ENCODE results near the gene ADGRG1.
A peak's percentile ranks its signal among the peaks of the same experiment; 100 is the strongest.
"Not testable (repeated sequence)": the region's sequence is repeated elsewhere in the genome, so short reads cannot be mapped to it uniquely, and the experiment has no call there.

Gene ADGRG1

DNA sequence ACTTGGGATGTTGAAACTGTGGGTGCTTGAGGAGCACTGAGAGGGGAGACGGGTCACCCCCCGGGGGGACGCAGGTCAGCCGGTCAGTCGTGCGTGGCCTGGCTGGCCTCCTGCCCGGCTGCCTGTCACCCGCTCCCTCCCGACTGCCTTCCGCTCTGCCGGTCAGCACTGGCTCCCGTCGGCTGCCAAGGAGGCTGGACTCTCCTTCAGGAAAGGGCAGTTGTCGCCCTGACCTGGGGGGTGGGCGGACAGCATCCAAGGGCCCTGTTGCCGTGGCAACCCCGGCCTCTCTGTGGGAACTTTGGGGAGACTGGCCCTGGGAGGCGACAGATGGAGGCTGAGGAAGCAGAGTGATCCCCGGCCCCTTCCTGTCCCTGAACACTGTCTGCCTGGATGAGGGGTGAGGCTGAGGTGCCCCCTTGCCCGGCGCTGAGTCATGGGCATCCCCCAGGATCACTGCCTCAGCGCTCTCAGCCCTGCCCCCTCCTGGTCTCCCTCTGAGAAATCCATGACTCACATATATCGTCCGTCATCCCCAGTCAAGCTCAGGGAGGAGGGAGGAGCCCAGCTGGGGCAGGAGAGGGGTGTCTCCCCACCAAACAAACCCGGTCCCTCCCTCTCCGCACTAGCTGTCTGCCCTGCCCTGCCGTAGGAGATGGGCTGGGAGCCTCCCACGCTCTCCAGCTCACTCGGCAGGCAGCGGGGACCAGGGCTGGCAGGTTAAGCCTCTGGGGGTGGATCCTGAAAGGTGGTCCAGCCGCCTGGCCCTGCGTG is at the start of gene ADGRG1:
Gene ADGRG1 (plus strand): TSS at position 623 of the 774 bp plus-strand sequence. CDS start 21,658 bp downstream, outside the sequence.
- DNase-seq: no peak

DNA sequence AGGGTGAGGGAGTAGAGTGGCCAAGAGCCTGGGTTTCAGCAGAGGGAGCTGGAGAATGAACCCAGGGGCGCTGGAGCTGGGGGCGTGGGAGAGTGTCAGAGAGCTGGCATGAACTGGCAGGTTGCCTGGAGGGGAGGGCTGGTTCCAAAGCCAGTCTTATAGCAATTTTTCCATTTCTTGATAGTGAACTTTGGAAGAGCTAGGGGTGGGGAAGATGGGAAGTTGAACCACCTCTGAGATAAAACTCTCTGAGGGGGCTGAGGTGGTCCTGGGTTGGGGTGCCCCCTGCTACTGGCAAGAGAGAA is 49.1 kb upstream of the ADGRG1 start:
- no peak for DNase-seq

DNA sequence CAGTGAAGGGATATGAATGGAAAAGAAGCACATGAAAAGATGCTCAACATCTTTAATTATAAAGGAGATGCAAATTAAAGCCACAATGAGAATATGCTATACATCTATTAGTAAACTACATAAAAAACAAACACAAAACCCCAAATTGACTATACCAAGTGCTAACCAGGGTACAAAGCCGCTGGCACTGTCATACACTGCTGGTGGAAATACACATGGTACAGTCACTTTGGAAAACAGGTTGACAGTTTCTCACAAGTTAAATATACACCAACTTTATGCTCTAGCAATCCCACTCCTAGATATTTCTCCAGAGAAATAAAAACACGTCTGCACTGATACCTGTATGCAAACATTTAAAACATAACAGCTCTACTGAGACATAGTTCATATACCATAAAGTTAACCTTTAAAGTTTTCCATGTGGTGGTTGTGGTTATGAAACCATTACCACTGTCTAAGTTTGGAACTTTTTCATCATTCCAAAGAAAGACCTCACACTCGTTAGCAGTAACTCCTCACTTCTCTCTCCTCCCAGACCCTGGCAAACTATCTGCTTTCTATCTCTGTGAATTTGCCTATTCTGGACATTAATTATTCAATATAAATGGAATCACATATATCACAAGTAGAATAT is 43.3 kb upstream of the ADGRG1 start:
- no peak for DNase-seq

DNA sequence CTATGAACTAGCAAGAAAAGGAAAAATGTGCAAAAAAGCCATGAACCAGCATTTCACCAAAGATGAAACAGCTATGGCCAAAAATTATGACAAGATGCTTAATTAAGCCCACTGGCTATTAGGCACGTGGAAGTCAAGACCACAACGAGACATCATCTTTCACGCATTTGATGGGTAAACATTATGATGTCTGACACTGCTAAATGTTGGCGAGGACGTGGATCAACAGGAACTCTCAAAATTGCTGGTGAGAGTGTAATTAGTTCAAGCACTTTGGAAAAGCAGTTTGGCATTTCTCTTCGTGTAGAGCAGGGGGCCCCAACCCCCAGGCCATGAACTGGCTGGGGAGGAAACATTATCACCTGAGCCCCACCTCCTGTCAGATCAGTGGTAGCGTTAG is 39.6 kb upstream of the ADGRG1 start:
- no peak for DNase-seq

DNA sequence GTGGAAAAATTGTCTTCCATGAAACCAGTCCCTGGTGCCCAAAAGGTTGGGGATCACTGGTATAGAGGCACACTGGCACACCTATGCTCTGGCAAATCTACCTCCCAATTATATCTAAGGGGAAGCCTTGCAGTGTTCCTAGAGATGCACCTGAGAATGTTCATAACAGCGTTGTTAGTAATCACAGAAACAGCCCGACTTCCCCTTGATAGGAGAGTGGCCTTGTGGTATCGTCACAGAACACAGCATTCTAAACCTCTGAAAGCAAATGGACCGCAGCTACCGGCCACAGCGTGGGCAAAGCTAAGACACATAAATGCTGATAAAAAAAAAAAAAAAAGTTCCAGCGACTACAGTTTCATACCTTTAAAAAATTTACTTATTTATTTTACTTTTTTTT is 39.1 kb upstream of the ADGRG1 start:
- DNase-seq: no peak

DNA sequence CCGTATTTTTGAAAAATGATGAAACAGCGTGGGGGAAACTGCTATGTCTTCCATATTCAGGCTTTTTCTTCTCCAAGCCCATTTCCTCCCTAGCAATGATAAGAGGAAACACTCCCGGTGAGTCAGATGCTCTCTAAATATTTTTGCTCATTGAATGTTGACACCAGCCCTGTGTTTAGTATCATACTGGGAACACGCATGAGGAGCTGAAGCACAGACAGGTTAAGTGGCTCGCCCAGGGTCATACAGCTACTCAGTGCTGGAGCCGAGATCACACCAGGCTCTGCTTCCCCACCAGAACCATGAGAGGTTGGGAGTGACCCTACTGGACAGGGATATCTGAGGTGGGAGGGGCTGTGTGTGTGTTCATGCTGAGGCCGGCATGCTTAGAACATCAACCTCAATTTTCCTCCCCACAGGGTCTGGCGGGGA is 37.8 kb upstream of the ADGRG1 start:
- DNase-seq: no peak

DNA sequence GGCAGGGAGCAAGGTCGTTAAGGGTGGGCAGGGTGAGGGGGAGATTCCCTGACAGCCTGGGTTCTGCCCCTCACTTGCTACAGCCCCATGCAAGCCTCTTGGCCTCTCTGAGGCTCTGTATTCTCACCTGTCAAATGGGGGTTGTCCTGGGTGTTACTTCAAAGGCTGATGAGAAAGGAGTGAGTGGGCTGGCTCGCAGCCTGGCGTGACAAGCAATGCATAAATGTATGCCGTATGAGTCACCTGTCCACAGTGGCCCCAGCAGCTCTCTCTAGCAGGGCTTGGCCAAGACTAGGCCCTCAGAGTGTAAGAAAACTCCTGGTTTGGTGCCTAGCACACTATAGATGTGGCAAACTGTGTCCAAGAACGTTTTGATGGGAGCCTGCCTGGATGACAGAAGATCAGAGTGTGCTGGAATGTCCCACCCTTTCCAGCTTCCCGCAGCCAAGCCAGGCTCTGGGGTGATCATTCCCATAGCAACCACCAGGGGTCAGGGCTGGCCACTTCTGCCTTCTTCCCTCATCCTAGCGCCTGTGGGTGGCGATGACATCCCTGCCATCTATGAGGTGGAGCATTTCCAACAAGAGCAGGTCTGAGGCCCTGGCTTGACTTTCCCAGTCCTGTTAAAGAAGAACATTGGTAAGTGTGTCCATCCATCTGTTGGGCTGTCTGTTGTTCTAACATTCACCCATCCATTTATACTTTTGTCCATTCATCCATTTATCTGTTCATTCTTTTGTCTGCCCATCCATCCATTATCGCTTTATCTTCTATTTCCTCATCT is 37.2 kb upstream of the ADGRG1 start:
- DNase-seq: peak in 3 of 4 experiments; percentile 14 to 37 (median 25)

DNA sequence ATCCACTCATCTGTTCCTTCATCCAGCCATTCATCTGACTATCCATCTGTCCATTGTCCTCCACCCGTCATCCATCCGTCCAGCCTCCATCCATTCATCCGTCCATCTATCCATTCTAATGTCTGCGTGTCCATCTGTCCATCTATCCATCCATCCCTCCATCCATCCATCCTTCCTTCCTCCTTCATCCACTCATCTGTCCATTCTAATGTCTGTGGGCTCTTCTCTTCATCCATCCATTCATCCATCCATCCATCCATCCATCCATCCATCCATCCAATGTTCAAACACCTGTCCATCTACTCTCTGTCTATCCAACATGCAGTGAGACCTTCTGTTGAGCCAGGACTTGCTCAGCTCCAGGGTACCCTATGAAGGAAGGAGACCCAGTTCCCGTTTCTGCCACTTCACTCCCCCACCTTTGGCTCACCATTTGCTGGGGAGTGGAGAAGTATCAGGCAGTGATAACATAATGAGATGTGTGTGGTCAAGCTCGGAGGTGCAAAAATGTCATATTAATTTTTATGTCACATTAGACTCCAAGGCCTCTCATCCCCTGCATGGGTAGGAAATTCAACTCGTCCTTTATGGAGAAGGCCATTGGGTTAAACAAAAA is 36.5 kb upstream of the ADGRG1 start:
- no peak for DNase-seq

DNA sequence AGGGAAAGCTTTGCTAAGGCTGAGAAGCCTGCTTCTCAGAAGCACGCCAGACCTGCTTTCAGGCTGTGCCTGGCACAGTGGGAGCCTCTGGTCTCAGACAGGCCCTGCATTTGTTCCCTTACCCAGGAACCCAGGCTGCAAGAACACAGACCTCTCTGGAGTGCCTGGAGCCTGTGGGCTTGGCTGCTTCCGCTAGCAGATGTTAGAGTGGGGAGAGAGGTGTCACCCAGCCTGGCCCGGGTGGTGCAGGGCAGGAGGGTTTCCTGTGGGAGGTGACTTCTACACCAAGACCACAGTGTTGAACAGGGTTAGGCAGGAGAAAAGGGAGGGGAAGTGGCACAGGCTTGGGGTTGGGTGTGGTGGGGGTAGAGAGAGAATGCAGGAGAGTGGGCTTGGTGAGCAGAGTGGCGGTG is 35.8 kb upstream of the ADGRG1 start:
- peak in 2 of 4 experiments; percentile 36 to 55 for DNase-seq

DNA sequence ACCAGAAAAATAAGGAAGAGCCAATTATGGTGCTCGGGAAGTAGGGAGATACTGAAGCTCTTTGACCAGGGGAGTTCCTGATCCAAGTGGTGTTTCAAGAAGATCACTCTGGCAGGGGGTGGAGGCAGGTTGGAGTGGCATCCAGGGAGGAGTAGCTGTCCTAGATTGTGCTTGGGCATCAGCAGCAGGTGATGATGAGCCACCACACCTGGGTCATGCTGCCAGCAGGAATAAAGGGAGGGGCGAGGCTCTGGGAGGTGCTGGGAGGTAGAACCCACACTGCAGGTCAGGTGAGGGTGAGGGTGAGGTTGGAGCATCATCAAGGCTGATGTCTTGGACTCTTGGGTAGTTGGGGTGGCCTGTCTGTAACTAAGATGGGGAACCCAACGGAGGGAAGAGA is 35.4 kb upstream of the ADGRG1 start:
- DNase-seq: no peak

DNA sequence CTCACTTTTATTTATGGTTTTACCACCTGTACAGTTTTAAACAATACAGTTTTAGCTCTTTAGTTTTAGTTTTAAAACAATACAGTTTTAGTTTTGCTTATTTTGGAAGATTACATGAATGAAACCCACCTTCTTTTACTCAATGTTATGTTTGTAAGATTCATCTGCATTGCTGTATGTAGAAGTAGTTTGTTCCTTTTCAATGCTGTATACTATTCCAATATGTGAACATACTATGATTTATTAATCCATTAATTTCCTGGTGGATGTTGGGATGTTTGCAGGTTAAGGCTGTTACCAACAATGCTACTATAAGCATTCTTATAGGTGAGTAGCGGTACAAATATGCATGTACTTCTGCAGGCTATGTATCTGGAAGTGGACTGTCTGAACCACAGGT is 34.4 kb upstream of the ADGRG1 start:
- DNase-seq: no peak

DNA sequence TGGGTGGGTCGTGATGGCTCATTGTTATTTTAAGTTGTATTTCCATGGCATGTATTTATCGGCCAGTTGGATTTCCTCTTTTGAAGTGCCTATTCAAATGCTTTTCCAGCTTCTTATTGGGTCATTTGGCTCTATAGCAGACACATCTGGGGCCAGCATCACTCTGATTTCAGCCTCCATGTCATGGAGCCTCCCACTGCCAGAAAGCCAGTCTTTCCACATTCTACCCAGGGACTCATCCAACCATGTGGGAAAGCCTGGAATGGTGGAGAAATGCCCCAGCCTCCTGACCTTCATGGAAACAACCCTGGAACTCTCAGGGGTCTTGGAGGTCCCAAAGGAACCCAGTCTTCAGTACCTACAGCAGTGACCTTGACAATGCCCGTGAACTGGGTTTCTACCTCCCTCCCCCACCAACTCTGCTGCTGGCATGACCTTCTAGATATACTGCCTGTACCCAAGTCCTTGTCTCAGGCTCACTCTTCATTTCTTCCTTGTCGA is 33.8 kb upstream of the ADGRG1 start:
- no peak for DNase-seq

DNA sequence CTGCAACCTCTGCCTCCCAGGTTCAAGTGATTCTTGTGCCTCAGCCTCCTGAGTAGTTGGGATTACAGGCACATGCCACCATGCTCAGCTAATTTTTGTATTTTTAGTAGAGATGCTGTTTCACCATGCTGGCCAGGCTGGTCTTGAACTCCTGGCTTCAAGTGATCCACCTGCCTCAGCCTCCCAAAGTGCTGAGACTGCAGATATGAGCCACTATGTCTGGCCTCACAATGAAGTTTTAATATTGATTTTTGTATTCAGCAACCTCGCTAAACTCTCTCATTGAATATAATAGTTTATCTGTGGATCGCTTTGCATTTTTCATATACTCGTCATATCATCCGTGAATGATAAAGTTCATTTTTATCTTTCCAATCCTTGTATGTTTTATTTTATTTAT is 32.2 kb upstream of the ADGRG1 start:
- DNase-seq: not testable (repeated sequence)

DNA sequence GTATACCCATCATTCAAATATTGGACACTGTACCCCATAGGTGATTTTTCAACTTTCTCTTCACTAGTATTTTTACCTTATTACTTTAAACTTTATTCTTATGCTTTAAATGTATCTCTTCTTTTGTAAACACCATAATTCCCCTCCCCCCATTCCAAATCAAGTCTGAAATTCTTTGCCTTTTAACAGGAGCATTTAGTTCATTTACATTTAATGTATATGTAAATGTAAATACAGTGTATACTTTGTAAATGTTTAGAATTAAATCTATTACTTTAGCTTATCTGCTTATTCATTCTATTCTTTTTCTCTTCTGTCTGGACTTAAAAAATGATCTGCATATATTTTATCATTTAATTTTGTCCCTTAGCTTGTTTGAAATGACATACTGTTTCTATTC is 30.0 kb upstream of the ADGRG1 start:
- no peak for DNase-seq

DNA sequence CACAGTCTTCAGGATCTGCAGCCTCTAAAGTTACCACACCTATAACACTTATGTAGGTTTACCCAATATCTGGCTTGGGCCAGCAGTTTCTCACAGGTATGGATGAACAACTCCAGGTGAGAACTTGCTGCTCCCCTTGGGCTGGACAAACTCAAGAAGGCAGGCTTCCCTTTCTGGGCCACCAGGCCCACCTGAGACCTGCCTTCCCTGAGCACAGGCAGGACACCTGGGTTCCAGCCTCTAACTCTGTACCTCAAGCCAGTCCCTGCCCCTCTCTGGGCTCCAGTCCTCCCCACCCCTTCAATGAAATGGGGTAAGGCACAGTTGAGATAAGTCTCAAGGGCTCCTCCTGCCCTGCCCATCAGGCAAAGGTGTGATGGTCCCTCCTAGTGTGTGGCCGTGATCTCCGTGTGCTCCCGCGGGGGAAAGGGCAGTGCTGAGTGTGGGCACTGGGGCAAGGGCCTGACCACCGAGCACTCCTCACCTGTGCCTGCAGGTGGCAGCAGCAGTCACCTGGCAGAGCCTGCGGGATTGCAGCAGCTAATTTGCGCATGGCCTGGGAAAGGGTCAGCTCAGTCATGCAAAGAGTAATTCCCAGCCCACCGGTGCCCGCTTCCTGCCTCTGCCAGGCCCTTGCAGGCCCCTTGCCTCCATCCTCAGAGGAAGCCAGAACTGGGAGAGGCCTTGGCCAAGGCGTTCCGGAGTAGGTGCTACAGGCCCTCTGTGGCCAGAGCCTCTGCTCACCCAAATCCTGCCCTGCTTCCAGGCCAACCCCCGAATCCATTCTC is 28.2 kb upstream of the ADGRG1 start:
- peak in 1 of 4 experiments; percentile 12 for DNase-seq

DNA sequence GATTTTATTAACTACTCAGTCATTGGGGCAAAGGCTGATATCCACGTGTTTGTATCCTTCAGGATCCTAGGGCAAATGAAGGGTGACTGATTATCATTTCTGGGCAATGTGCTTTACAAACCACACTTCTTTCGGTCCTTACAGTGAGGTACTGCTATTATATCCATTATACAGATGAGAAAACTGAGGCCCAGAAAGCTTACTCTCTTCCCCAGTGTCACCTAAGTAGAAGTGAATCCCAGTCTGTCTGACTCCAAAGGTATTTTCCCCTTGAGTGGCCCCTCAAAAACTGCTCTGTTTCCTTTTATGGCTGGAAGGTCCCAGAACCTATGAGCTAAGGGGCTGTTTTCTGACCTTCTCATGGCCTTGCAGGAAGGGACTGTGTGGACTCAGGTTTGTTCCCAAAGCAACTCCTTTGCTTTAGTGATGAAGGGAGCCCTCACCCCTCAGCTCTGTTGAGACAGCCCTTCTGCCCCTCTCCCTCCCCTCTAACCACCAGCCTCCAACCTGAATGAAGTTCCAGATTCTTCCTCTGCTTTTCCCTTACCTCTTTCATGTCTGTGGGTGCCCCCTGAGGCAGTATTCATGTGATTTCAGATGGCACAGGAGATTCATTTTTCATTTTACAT is 27.4 kb upstream of the ADGRG1 start:
- no peak for DNase-seq

DNA sequence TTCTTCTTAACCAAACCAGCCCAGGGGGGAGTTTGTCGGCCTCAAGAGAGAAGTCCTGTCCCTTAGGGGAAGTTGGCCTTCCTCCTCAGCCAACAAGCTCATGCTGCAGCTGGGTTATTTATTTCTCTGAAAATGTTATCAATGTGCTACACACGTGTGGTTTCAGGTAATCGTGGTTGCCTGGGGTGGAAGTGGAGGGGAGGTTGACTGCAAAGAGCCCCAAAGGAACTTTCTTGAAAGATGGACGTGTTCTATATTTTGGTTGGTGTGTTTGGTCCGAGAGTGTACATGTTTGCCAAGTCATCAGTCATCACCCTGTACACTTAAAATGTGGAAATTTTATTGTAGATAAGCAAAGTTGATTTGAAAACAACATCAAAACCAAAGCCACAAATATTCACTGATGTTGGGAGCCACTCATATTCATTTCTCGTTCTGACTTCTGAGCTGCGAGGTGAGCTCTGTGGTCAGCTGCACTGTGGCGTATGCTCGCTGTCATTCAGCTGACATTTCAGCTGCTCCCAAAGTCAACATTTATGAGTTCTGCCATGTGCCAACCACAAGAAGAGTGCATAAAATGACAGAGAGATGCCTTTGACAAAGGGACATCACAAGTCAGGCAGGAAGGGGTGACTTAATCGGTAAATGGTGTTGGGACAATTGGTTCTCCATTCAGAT is 26.5 kb upstream of the ADGRG1 start:
- DNase-seq: no peak

DNA sequence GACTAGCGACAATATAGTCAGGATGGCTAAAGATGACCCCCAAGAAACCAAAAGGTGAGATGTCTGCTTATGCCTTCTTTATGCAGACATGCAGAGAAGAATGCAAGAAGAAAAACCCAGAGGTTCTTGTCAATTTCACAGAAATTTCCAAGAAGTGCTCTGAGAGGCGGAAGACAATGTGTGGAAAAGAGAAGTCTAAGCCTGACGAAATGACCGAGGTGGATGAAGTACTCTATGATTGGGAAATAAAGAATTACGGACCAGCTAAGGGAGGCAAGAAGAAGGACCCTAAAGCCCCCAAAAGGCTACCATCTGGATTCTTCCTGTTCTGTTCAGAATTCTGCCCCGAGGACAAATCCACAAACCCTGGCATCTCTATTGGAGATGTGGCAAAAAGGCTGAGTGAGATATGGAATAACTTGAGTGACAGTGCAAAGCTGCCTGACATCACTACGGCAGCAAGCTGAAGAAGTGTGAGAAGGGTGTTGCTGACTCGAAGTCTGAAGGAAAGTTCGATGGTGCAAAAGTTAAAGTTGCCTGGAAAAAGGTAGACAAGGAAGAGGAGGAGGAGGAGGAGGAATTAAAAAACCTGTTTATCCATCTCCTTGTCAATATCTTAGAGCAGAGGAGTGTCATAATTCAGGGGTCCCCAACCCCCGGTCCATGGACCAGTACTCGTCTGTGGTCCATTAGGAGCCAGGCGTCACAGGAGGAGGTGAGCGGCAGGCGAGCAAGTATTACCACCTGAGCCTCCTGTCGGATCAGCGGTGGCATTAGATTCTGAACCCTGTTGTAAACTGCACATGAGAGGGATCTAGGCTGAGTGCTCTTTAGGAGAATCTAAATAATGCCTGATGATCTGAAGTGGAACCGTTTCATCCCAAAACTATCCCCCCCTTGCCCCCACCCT is 25.1 kb upstream of the ADGRG1 start:
- DNase-seq: no peak

DNA sequence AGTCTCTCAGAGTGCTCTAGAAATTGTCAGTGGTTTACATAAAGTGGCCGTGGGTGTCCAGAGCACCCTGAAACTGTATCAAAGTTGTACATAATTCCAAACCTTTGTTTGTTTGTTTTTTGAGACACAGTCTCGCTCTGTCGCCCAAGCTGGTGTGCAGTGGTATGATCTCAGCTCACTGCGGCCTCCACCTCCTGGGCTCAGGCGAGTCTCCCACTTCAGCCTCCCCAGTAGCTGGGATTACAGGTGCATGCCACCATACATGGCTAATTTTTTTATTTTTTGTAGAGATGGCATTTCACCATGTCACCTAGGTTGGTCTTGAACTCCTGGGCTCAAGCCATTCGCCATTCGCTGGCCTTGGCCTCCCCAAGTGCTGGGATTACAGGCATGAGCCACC is 24.3 kb upstream of the ADGRG1 start:
- DNase-seq: no peak

DNA sequence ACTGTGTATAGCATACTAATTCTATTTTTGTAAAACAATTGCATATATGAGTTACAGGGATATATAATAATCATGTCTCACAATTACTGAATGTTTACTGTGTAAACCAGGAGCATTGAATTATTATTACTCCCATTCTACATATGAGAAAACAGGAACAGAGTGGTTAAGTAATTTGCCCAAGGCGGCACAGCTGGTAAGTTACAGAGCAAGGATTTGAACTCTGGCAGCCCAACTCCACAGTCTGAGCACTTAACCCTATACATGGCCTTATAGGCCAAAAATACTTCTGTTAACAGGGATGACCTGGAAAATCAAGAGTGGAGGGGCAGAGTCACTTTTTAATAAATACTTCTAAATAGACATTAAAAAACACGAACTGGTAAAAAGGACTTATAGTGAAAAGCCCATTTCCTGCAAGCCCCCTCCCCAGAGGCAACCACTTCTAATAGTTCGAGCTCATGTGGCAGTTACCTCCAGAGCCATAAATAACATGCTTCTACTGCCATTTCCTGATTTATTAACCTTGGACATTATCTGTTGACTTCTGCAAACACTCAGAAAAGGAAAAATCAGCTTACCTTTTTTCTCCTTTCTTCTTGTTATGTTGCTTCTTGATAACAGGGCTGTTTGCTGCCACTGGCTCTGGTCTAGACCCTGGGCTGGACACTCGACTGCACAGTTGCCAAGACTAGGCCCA is 22.1 kb upstream of the ADGRG1 start:
- no peak for DNase-seq

All from activated naive CD4-positive, alpha-beta T cell (primary cell).